Natural killer cell (primary cell): ENCODE data around the gene SCN7A. TPM values are rescaled to one million over a fixed set of nuclear protein-coding genes. Genes with fewer than 3 reads are reported as not detected.
"Not testable (repeated sequence)": the region's sequence is repeated elsewhere in the genome, so short reads cannot be mapped to it uniquely, and the experiment has no call there.

Experiments
- ATAC-seq, 3 donors: fragments of 150-1000 bp in 2 of 3; fragments of 200-7000 bp in 1 of 3; cut with Tn5 transposase; 1 replicate in 1 of 3; 2 replicates in 2 of 3; pipeline ENCODE4 v1.10.0; 2021; ENCODE audit warnings: mild to moderate bottlenecking in 2 of 3, moderate library complexity in 2 of 3
- DNase-seq, 2 donors: peaks; one replicate each; pipeline versions ENCODE4 v3.0.0 to v3.0.0-alpha.2; 2013 to 2021; ENCODE audit warnings: mixed read lengths in 1 of 2
- H3K27ac ChIP-seq: one replicate; pipeline ENCODE4 v1.5.1; 2013; ENCODE audit warnings: mild to moderate bottlenecking, low read length
- H3K27me3 ChIP-seq: one replicate; pipeline ENCODE4 v1.6.1; 2013; ENCODE audit warnings: low read length; ENCODE audit not compliant: control insufficient read depth, insufficient read depth
- H3K36me3 ChIP-seq: one replicate; pipeline ENCODE4 v1.6.1; 2013; ENCODE audit warnings: low read length; ENCODE audit not compliant: control insufficient read depth, insufficient read depth
- H3K4me1 ChIP-seq: one replicate; pipeline ENCODE4 v1.6.1; 2013; ENCODE audit warnings: low read length; ENCODE audit not compliant: control insufficient read depth, insufficient read depth
- H3K4me3 ChIP-seq: one replicate; pipeline ENCODE4 v1.5.1; 2013; ENCODE audit warnings: low read length
- H3K9me3 ChIP-seq: one replicate; pipeline ENCODE4 v1.6.1; 2013; ENCODE audit warnings: low read length; ENCODE audit not compliant: control insufficient read depth, insufficient read depth
- H3K27ac Mint-ChIP-seq, 2 donors: one replicate each; pipeline ENCODE4 v1.8.0; 2022; ENCODE audit warnings: mild to moderate bottlenecking in 2 of 2, mixed read lengths in 2 of 2, moderate library complexity in 1 of 2
- H3K27me3 Mint-ChIP-seq, 2 donors: one replicate each; pipeline ENCODE4 v1.8.0; 2022; ENCODE audit warnings: low read depth in 2 of 2, mixed read lengths in 2 of 2
- H3K36me3 Mint-ChIP-seq: one replicate; pipeline ENCODE4 v1.8.0; 2022; ENCODE audit warnings: mixed read lengths
- H3K4me1 Mint-ChIP-seq, 2 donors: one replicate each; pipeline ENCODE4 v1.8.0; 2022; ENCODE audit warnings: mixed read lengths in 2 of 2
- H3K4me3 Mint-ChIP-seq: one replicate; pipeline ENCODE4 v1.8.0; 2022; ENCODE audit warnings: mild to moderate bottlenecking, moderate library complexity, mixed read lengths
- H3K9me3 Mint-ChIP-seq, 2 donors: one replicate each; pipeline ENCODE4 v1.8.0; 2022; ENCODE audit warnings: mixed read lengths in 2 of 2
- CTCF ChIP-seq: fragments of 200-600 bp; IDR thresholded peaks from one replicate; pipeline ENCODE4 v1.8.0; 2022; ENCODE audit warnings: antibody characterized with exemption
- WGBS: methylation state at CpG from one replicate; pipeline ENCODE4 v1.1.7; 2013; ENCODE audit warnings: missing lambda C conversion rate; ENCODE audit not compliant: insufficient coverage; 5-methylcytosine and 5-hydroxymethylcytosine counted together
- intact Hi-C: fragments of 100-400 bp; cut with micrococcal nuclease; formaldehyde crosslinking; loops from one replicate; pipeline ENCODE4 v1.14.2; 2022
- total RNA-seq, 4 donors: library from RNA; stranded (reverse); fragments of 120-200 nt in 1 of 4; gene quantifications; one replicate each; pipeline versions ENCODE4 v1.2.3 to v1.2.4, GENCODE V29; 2013 to 2022

The SCN7A gene
- total RNA-seq, 3 donors from 2014 or later (not counting 1 experiment from before 2014, with no cell fraction given) = not detected

- H3K27ac ChIP-seq = no peak overlapping the region
- Mint-ChIP-seq H3K4me3 (no peak overlapping the region), H3K27ac (no peak overlapping the region), H3K4me1 (no peaks in the 10 kb centered on the region), H3K27me3 (no peaks in the 10 kb centered on the region), H3K36me3 (no peaks in the 10 kb centered on the region), H3K9me3 (peaks cover 0 to 5% of the 10 kb centered on the region in 2 donors)
- intact Hi-C loops = no loop called here
- DNase-seq (no peak), ATAC-seq (no peak)
- H3K36me3 ChIP-seq = no peaks in the 10 kb centered on the region
- H3K9me3 ChIP-seq = no peaks in the 10 kb centered on the region
- 100% methylated on average over 1 of the region's 1 CpG for WGBS
- no peaks in the 10 kb centered on the region for H3K4me1 ChIP-seq
- no peak overlapping the region for H3K4me3 ChIP-seq
- H3K27me3 ChIP-seq = no peaks in the 10 kb centered on the region
- no peak for TF ChIP-seq CTCF
These were observed 80.8 kb downstream of the SCN7A start for GRCh38 chr2:166413255-166413654.

- TF ChIP-seq CTCF = no peak
- no peak overlapping the region for H3K4me3 Mint-ChIP-seq
- no peaks in the 10 kb centered on the region for H3K9me3 ChIP-seq
- no peak overlapping the region for H3K27ac ChIP-seq
- ATAC-seq (no peak), DNase-seq (no peak)
- no peaks in the 10 kb centered on the region for H3K4me1 ChIP-seq
- no peaks in the 10 kb centered on the region for H3K36me3 Mint-ChIP-seq
- H3K36me3 ChIP-seq = no peaks in the 10 kb centered on the region
- no peaks in the 10 kb centered on the region for H3K4me1 Mint-ChIP-seq
- H3K27me3 Mint-ChIP-seq = no peaks in the 10 kb centered on the region
- no peaks in the 10 kb centered on the region for H3K27me3 ChIP-seq
- intact Hi-C loops = no loop called here
- H3K27ac Mint-ChIP-seq = no peak overlapping the region
- H3K4me3 ChIP-seq = no peak overlapping the region
- H3K9me3 Mint-ChIP-seq = peaks cover 0 to 6% of the 10 kb centered on the region in 2 donors
- WGBS = 87% methylated on average over 6 of the region's 6 CpGs
These were observed 82.4 kb downstream of the SCN7A start for GRCh38 chr2:166411473-166412230.

GRCh38 chr2:166410828-166411472 lies 83.1 kb downstream of the SCN7A start:
- Histone ChIP-seq H3K4me1 (no peaks in the 10 kb centered on the region), H3K27ac (no peak overlapping the region), H3K27me3 (no peaks in the 10 kb centered on the region), H3K4me3 (no peak overlapping the region), H3K9me3 (no peaks in the 10 kb centered on the region), H3K36me3 (no peaks in the 10 kb centered on the region)
- intact Hi-C loops = no loop called here
- no peak overlapping the region for H3K4me3 Mint-ChIP-seq
- H3K36me3 Mint-ChIP-seq = no peaks in the 10 kb centered on the region
- H3K4me1 Mint-ChIP-seq = no peaks in the 10 kb centered on the region
- no peak for TF ChIP-seq CTCF
- peaks cover 3 to 6% of the 10 kb centered on the region in 2 donors for H3K9me3 Mint-ChIP-seq
- ATAC-seq (no peak), DNase-seq (no peak)
- no peaks in the 10 kb centered on the region for H3K27me3 Mint-ChIP-seq
- H3K27ac Mint-ChIP-seq = no peak overlapping the region
- 86% methylated on average over 6 of the region's 7 CpGs for WGBS

- H3K4me3 Mint-ChIP-seq, H3K27ac ChIP-seq, H3K36me3 Mint-ChIP-seq, H3K9me3 ChIP-seq, DNase-seq, H3K27me3 ChIP-seq, H3K4me1 ChIP-seq, H3K9me3 Mint-ChIP-seq, H3K4me1 Mint-ChIP-seq, ATAC-seq, intact Hi-C loops, H3K36me3 ChIP-seq, H3K27me3 Mint-ChIP-seq, H3K4me3 ChIP-seq, H3K27ac Mint-ChIP-seq: not testable (repeated sequence)
- 40% methylated on average over 2 of the region's 2 CpGs for WGBS
These were observed 86.3 kb downstream of the SCN7A start for GRCh38 chr2:166407746-166408145.
